Activated effector memory CD4-positive, alpha-beta T cell treated with anti-CD3 and anti-CD28 coated beads, Interleukin-2, amount 50 U/mL, for 16 hours (primary cell): Measurements from ENCODE around the gene EPHA1.

ENCODE experiments used
- DNase-seq: peaks from one replicate; pipeline ENCODE4 v3.0.0-alpha.2; 2020

Gene EPHA1

DNA sequence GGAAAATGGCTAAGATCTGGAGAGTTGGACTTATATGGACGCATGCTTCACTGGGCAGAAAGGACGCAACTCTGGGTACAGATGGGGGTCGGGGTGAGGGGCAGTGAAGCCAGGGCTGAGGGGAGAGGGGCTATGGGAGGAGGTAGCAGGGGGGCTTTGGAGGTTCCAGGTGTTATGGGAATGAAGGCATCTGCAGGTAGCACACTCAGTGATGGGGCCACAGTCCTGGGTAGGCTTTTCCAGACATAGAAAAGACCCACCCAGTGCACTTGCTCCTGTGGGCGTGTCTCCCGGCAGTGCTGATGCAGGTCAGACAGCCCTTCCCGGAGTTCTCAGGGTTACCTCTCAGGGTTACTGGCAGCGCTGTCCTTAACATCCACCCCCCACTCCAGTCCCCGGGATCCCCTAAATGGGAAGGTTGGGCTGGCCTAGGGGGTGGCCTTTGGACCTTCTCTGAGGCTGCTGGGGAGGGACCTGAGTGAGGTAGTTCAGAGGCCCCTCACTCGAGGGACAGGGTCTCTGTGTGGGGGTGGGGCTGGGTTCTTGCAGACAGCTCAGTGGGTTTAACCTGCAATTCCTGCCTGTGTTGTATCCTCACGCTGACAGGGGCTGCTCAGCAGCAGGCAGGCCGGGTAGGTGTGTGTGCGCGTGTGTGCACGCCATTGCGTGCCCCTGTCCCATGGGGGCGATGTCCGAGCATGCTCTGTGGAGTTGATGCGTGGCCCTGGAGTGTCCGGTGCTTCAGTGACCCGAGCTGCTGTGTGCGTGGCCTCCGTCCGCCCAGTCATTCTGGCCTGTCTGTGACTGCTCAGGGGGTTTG lies 21.3 kb downstream of the EPHA1 start:
- DNase-seq, result peak; percentile 61

DNA sequence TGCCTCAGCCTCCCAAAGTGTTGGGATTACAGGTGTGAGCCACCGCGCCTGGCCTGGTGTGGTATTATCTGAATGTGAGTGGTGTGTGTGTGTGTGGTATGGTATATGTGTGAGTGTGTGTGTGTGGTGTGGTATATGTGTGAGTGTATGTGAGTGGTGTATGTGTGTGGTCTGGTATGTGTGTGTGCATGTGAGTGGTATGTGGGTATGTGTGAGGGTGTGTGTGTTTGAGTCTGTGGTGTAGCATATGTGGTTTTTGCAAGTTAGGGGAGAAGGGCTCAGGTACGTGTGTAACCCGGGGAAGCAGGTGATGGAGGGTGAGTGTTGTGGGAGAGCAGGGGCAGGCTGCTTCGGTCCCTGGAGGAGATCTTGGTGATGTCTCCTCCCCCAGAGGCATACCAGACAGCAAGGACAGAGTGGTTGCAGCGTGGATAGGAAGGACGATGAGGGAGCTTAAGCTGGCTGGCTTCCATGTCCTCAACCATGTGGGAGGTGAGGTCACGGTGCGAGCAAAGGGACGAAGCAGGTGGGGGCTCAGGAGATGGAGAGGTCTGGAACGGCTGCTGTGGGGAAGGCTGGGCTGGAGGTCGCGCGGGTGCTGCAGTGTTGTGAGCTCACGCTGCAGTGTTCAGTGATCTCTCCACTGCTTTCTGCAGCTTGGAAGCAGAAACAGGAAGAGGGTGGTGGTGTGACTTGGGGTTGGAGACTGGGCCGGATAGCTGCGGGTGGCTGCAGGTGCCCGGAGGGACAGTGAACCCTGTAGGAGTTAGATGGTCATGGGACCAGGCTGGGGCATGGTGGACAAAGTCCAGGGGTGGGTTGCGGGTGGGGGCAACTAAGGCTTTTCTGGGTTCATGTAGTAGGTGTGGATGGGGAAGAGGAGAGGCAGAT lies 22.5 kb downstream of the EPHA1 start:
- DNase-seq, result peak; percentile 75

DNA sequence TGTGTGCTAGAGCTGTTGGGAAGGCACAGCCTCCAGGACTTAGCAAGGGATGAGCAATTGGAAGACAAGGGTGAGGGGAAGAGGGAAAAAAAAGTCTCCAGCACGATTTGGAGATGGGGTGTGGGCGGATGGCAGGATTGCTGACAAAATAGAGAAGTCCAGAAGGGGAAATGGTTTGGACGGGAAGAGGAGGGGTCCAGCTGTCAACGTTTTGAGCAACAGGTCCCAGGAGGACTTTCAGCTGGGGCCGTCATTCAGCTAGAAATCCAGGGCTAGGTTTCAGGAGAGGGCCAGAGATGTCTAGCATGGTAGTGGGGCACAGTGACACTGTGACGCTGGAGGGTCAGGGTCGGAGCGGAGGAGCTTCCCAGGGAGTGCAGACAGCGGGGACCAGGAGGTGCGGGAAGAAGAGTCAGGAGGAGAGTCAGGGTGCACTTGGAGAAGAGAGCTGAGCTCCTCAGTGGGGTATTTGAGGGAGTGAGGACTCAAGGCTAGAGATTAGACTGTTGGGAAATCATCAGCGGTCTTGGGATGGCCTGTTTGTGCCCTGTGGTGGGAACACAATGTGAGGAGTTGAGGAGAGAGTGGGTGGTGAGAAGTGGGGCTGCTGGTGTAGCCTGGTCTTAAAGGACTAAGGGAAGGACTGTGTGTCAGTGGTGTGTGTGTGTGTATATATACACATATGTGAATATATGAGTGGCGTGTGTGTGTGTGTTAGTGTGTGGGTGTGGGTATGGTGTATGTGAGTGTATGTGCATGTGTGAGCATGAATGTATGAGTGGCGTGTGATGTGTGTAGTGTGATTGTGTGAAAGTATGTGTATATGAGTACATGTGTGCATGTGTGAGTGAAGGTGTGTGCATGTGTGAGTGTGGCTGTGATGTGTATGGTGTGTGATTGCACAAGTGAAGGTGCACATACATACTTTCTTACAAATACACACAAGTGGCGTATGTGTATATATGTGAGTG lies 23.7 kb downstream of the EPHA1 start:
- no peak for DNase-seq

DNA sequence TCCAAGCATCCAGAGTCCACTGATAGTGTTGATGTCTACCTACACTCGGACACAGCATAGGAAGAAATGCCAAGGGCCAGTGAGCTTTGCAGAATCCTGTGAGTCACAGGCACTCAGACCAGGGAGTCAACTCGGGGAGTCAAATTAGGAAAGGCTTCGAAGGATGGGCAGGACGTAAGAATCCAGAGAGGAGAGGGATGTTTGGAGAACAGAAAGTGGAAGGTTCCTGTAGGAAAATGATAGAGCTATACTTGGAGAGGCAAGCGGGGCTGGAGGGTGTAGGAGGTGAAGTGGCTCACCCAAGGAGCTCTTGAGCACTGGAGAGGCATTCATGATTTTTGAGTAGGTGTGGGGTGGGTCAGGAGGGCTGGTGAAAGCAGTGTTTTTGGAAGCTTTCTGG lies 24.5 kb downstream of the EPHA1 start:
- DNase-seq, result no peak

DNA sequence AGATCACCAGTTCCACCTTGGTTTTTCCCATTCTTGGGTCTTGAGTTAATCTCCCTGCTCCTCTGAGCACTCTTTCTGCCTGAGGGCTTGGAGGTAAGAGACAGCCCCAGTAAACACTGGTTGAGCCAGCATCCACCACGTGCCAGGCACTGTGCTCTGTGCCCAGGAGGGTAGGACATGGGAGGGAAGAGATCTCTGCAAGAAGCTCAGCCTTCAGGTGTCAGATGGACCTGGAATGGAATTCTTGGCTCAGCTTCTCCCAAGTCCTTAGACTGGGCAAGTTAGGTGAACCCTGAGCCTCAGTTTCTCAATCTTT lies 25.1 kb downstream of the EPHA1 start:
- no peak for DNase-seq

DNA sequence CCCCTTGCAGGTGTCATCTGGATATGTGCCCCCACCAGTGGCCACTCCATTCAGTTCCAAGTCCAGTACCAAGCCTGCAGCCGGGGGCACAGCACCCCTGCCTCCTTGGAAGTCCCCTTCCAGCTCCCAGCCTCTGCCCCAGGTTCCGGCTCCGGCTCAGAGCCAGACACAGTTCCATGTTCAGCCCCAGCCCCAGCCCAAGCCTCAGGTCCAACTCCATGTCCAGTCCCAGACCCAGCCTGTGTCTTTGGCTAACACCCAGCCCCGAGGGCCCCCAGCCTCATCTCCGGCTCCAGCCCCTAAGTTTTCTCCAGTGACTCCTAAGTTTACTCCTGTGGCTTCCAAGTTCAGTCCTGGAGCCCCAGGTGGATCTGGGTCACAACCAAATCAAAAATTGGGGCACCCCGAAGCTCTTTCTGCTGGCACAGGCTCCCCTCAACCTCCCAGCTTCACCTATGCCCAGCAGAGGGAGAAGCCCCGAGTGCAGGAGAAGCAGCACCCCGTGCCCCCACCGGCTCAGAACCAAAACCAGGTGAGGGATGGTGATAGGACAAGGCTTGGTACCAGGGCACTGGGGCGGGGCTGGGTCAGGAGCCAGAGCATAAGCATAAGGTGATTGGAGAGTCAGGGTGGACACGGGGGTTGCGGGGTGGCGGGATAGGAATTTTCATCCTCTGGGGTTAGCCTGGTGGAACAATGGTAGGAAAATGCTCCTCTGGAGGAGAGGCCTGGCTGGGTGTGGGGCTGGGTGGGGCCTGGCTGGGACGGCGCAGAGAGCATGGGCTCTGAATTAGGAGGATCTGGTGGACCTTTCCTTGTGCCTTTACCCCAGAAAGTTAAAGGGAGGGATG lies 25.6 kb downstream of the EPHA1 start:
- no peak for DNase-seq

DNA sequence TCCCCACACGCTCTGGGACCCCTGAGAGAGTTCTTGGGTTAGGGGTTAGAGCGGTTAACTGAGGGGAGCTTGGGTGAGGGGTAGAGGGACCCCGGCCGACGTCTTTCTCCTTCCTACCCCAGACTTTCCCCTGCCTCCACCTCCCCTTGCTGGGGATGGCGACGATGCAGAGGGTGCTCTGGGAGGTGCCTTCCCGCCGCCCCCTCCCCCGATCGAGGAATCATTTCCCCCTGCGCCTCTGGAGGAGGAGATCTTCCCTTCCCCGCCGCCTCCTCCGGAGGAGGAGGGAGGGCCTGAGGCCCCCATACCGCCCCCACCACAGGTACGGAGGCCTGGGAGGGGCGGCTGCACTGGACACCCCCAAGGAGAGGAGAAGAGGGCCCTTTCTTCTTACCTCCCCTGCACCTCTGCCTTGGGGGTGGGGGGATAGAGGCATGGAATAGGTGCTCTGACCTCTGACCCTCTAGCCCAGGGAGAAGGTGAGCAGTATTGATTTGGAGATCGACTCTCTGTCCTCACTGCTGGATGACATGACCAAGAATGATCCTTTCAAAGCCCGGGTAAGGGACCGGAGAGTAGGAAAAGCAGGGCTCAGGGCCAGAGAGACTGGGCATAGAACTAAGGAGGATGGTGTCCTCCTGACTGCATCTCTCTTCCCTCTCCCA lies 26.4 kb downstream of the EPHA1 start:
- DNase-seq, result no peak

DNA sequence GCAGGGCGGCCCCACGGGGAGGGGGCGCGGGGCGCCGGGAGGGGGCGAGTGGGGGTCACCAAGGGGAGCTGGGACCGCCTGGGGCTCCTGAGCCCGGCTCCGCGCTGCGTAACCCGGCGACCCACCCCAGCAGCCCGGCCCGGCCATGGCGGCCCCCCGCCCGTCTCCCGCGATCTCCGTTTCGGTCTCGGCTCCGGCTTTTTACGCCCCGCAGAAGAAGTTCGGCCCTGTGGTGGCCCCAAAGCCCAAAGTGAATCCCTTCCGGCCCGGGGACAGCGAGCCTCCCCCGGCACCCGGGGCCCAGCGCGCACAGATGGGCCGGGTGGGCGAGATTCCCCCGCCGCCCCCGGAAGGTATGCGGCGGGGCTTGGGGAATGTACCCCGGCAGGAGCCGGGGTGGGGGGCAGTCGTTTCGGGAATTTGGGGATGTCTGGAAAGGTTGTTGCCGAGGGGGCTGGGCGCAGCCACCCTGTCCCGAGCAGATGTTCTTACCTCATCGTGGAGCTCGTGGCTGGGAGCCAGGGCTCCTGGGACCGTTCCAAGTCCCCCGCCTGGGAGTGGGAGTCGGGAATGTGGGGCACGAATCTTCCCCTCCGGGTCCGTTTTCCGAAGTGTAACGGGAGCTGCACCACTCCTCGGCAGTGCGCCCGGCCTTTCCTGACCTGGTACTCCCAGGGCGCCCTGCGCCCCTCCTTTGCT lies 27.1 kb downstream of the EPHA1 start:
- no peak for DNase-seq

DNA sequence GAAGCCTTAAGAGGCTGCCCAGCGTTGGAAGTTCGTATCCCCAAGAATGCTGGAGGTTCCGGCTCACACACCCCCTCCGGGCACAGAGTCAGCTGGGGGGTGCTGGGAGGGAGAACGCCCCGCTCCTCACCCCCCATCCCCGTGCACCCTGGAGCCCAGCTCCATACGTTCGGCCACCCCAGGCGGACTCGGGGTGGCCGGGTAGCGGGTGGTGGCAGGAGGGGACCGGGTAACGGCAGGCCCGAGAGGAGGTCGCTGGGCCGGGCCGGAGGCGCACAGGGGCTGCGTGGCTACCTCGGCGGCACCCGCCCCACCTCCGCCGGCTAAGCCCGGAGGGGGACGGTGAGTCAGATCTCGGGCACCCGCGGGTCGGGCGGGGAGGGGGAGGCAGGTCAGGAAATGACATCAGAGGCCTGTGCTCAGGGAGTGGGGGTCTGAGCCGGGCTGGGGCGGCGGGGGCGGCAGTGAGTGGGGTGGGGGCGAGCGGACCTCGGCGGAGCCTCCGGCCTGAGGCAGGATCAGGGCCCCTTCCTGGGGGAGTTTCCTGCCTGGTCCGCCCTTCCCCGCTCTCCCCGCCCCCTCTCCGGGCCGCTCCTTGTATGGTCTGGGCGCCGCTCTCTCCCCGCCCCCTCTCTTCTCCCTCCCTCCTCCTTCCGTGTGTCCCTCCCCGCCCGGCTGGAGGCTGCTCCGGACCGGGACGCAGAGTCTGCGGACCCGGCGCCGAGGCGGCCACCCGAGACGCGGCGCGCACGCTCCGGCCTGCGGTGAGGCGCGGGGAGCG lies 27.8 kb downstream of the EPHA1 start, which contains the start of gene ZYX:
Gene ZYX, plus strand, starts transcription at position 700 of the 781 bp plus-strand sequence. CDS start 227 bp downstream, outside the sequence.
- peak; percentile 95 for DNase-seq

DNA sequence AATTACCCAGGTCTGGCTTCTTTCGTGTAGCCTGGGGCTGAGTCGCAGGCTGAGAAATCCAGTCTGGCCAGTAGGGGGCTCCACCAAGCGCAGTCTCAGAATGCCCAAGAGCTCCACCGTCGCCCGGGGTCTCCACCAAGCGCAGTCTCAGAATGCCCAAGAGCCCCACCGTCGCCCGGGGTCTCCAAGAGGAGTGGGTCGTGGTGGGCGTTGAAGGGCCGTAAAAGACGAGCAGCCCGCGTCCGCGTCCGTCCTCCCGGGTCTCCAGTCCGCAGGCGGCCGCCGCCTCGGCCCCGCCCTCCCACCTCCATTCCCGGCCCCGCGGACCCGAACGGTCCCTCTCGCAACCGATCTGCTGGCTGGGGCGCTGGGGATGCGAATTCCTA lies 28.4 kb downstream of the EPHA1 start:
- DNase-seq, result peak; percentile 95

DNA sequence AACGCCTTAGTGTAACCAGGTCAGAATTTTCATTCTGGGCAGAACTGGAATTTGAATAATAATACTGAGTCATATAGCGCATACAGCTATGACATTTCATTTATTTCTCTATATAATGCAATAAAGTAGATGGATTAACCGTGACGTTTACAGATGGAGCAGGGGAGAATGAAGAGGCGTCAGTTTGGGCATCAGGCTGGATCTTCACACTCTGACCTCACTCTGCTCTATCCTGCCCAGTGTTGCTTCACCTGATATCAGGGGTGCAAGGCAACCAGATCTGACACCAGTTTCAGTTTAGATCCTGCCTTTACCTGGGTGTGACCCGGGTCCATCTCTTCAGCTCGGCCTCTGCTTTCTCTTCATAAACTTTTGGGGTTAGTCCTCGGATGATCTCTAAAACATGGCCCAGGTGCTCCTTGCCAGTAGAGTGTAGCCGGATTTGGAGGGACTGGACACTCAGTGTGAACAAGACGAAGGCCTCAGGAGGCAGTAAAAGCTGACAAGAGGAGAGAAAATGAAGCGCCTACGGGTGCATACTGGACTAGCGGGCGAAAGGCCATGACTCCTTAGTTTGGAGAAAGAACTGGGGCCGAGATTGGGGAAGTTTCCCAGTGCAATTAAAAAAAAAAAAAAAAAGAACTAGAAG lies 28.9 kb downstream of the EPHA1 start:
- no peak for DNase-seq

DNA sequence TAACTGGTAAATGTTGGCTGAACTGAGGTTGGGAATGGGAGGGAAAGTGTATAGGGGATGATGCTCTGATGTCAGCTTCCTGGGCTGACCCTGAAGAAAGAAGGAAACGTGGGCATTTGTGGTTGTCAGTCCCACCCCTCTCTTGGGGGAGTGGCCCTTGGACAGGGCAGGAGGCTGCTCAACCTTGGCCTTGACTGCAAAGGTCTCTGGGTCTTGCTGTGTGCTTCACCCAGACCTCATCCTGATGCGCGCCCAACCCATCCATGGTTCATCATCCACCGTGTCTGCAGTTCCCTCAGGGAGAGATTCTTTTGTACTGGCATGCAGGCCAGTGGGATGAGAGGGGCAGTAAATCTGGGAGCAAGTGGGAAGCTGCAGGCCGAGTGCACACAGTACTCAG lies 32.3 kb downstream of the EPHA1 start:
- DNase-seq, result no peak

DNA sequence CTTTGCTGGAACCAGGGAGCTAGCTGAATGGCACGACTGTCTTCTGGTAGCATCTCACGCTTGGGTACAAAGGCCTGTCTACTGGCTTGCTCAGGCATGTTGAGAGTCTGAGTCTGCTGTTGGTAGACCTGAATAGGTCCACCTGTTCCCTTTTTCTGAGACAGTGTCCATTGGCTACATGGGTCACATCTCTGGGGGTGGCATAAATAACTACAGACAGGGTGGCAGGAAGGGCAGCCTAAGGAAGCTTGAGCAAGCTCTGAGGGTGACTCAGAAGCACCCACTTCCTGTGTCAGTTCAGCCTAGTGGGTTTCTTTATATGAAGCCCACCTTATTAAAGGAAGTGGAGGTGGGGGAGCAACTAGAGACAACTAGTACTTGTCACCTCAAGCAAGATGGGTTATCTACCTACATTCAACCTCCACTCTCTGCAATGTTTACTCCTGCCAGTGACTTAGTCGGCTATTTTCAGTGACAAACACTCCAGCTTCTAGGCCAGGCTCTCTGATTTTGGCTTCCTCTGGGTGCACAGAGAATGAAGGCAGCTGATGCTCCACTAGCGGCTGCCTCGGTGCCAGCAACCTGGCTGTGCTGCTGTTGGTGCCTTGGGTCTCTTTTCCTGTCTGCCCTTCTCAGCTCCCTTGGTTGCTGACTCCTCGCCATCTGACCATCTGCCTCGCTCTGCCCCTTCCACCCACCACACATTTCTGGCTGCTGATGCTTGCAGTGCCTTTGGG lies 33.2 kb downstream of the EPHA1 start:
- DNase-seq, result no peak

DNA sequence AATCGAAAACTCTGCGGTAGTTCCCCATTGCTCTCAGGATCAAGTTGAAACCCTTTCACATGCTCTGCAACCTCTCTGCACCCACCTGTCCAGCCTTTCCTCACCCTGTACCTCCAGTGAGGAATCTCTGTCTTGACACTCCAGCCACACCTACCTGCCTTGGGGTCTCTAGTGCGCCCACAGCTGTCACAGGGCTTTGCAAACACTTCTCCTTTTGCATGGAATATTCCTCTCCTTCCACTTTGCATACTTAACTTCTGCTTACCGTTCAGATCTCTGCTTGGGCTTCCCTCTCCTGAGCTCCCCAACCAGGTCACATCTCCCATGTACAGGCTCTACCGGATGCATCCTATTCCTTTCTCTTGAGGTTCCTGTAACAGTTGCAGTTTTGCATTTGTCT lies 34.1 kb downstream of the EPHA1 start:
- no peak for DNase-seq

DNA sequence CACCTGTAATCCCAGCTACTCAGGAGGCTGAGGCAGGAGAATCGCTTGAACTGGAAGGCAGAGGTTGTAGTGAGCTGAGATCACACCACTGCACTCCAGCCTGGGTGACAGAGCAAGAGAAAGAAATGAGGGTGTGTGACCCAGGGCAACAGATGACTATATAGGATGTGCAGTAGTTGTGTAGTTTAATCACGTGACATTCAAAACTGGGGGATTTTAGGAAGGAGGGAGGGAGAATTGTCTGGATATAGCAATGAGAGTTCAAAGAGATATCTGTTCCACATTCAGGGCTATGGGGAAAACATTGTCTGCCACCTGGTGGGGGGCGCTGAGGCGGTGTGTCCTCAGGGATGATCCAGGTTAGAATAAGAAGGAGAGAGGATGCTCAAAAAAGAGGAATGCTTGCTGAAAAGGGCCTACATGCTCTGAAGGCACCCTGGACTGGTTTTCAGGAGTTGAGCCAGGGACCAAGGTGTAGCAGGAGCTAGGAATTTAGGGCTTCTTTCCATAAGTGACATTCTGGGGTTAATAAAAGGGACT lies 35.3 kb downstream of the EPHA1 start:
- DNase-seq, result no peak

DNA sequence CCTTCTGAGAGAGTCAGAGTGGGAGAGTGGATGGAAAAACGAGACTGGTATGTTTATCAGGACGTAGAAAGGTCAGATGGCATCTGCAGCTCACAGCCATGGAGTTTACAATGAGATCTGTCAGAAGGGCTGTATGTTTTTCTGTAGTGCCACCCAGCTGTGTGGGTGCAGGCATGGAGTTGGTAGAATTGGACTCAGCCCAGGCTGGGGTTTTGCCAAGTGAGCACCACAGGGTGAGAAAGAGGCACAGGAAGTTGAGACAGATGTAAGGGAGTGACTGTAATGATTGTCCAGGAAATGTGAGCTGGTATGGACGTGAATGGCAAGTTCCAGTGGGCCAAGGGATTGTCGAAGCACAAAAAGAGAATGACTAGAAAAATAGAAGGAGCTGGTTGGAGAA lies 36.6 kb downstream of the EPHA1 start:
- DNase-seq, result peak; percentile 79

DNA sequence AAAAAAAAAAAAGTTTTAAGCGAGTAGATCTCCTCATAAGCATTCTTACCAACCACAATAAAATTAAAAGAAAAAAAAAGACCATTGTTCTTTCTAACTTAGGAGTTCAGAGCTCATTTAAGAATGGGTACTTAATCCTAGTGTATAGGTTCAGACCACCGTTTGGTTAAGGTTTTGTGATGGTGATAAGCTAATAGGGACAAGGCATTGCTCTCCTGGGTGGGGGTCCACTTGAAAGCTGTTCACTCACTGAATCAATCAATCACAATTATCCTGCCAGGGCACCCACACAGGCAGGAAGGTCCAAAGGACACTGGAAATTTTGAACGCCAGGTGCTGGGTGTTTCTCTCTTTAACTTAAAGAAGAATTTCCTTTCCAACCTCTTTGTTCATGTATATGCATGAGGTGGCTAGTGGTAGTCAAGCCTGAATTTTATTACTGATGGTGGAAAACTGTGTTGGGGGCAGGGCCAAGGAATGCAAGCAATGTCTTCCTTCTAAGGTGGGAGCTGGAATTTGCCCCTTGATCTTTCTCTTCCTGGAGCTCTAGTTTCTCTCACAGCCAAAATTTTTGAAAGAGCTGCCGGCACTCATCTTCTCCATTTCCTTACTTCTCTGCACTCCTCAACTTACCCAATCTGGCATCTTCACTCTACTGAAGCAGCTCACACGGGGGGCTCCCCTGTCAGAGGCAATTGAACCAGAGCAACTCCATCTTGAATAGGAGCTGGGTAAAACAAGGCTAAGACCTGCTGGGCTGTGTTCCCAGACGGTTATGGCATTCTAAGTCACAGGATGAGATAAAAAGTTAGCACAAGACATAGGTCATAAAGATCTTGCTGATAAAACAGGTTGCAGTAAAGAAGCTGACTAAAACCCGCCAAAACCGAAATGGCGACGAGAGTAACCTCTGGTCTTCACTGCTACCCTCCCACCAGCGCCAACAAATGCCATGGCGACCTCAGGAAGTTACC lies 38.7 kb downstream of the EPHA1 start:
- DNase-seq, result no peak
